GM20431 (cell line): Measurements from ENCODE around the gene ZNF253.
"Not testable (repeated sequence)": the region's sequence is repeated elsewhere in the genome, so short reads cannot be mapped to it uniquely, and the experiment has no call there.

Experiments
- in situ Hi-C: fragments of 300-500 bp; cut with MseI, MboI; formaldehyde crosslinking; loops from one replicate; pipeline ENCODE4 v1.15.0; 2020; ENCODE audit warnings: low sequenced_read_pairs; ENCODE audit not compliant: unreplicated experiment

Gene ZNF253

DNA sequence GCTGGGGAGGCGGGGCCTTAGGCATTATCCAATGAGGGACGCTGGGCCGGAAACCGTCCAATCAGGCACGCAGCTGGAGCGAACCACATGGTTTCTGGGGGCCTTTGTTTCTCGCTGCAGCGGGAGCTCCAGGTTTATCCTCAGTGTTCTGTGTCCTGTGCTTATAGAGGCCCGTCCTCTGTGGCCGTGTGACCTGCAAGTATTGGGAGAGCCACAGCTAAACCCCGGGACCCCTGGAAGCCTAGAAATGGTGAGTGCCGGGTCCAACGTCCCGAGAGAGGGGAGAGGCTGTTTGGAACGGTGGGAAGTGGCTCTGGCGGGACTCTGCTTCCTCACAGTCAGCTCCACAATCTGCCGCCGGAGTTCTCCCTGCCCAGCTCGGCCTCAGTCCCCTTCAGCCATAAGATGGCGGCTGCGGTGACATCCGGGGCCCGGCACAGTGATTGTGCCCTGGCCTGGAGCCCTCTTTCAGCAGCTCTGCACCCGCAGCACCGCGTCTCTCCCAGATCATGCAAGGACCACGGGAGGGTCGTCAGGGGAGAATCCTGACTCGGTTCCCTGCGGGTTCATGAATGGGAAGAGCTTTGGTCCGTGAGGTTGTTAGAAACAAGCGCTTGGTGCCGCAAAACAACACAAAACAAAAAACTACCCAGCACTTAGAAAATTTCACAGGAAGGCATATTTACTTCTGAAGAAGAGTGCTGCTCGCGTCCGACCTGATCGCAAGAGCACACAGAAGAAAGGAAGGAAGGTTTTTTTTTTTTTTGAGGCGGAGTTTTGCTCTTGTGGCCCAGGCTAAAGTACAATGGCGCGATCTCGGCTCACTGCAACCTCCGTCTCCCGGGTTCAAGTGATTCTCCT, at the start of gene ZNF253:
Gene ZNF253, plus strand, starts transcription at position 133 of the 861 bp plus-strand sequence. Its CDS starts 115 bp downstream, at position 248.
- in situ Hi-C loops: no loop called here

DNA sequence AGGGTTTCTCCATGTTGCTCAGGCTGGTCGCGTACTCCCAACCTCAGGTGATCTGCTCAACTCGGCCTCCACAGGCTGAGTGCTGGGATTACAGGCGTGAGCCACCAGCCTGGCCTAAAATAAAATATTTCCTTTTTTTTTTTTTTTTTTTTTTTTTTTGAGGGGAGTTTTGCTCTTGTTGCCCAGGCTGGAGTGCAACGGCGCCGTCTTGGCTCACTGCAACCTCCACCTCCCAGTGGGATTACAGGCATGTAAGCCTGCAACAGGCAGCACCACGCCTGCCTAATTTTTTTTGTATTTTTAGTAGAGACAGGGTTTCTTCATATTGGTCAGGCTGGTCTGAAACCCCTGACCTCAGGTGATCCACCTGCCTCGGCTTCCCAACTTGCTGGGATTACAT, 49.0 kb upstream of the ZNF253 start:
- in situ Hi-C loops: no loop called here

GRCh38 chr19:19817357-19817756, 48.3 kb upstream of the ZNF253 start:
- in situ Hi-C loops: no loop called here

DNA sequence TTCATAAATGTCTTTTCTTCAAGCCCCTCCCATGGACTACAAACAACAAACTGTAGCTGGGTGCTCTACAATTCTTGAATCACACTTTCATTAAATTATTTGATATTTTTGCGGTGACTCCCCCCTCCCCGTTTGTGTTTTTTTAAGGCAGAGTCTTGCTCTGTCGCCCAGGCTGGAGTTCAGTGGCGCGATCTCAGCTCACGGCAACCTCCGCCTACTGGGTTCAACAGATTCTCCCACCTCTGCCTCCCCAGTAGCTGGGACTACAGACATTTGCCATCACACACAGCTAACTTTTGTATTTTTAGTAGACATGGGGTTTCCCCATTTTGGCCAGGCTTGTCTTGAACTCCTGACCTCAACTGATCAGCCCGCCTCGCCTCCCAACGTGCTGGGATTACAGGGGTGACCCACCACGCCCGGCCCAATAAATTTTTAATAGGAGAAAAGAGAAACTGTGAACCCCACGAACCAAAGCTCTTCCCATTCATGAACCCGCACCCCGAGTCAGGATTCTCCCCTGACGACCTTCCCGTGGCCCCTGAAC, 44.8 kb upstream of the ZNF253 start:
- in situ Hi-C loops: no loop called here

DNA sequence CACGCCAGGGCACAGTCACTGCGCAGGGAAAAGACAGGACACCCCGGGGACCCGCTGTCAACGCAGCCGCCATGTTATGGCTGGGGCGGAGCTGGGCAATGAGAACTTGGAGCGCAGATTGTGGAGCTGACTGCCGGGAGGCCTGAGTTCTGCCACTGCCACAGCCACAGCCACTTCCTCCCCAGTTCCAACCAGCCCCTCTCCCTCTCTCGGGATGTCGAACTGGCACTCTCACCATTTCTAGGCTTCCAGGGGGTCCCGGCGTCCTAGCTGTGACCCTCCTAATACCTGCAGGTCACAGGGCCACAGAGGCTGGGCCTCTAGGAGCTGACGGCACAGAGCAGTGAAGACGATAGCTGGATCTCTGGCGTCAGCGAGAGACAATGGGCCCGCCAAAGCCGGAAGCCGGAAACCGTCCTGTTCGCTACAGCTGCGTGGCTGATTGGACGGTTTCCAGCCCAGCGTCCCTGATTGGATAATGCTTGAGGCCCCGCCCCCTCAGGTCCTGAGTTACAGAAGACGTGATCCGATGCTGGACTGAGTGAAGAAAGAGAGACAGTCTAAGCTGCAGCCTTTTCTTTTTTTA, 44.2 kb upstream of the ZNF253 start, which contains the start of gene ZNF506:
Gene ZNF506, minus strand, starts transcription at position 385 of the 586 bp plus-strand sequence. Its CDS starts 147 bp downstream, at position 238.
- in situ Hi-C loops: no loop called here

GRCh38 chr19:19821976-19822375, 43.7 kb upstream of the ZNF253 start:
- in situ Hi-C loops: not testable (repeated sequence)

DNA sequence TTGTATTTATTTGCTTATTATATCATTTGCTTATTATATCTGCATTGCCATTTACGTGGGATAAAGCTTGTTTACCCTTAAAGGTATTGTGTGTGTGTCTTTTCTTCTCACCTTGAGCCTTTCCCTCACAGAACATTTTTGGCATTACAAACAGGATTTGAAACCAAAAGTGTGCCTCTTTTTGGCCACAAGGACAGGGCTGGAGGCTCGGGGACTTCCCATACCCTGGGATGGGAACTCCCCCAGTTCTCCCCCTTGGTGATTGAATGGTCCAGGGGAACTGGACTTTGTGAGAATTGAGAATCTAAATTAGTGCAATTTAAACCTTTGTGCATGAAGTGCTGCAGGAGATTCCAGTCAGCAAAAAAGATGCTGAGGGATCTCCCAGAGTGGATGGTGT, 41.8 kb upstream of the ZNF253 start:
- in situ Hi-C loops: no loop called here

GRCh38 chr19:19826875-19827274, 38.8 kb upstream of the ZNF253 start:
- in situ Hi-C loops: no loop called here

GRCh38 chr19:19835560-19836038, 30.1 kb upstream of the ZNF253 start:
- in situ Hi-C loops: no loop called here

DNA sequence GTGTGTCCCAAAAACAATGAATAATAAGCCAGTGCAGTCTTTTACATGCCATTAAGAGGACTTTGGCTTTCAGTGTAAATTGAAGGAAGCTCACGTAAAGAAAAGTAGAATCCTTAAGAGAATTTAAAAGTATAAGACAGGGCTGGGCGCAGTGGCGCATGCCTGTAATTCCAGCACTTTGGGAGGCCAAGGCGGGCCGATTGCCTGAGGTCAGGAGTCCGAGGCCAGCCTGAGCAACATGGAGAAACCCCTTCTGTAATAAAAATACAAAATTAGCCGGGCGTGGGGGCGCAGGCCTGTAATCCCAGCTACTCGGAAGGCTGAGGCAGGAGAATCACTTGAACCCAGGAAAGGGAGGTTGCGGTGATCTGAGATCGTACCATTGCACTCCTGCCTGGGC, 17.9 kb upstream of the ZNF253 start:
- in situ Hi-C loops: no loop called here

DNA sequence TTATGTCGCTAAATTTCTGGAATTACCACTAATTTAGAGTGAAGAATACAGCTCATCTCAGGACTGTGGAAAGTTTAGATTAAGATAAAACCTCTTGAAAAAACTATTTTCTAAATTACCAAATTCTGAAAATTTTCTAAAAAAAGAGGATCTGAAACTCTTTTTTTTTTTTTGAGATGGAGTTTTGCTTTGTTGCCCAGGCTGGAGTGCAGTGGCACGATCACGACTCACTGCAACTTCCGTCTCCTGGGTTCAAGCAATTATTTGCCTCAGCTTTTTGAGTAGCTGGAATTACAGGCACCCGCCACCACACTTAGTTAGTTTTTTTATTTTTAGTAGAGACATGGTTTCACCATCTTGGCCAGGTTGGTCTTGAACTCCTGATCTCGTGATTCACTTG, 16.6 kb upstream of the ZNF253 start:
- in situ Hi-C loops: no loop called here

DNA sequence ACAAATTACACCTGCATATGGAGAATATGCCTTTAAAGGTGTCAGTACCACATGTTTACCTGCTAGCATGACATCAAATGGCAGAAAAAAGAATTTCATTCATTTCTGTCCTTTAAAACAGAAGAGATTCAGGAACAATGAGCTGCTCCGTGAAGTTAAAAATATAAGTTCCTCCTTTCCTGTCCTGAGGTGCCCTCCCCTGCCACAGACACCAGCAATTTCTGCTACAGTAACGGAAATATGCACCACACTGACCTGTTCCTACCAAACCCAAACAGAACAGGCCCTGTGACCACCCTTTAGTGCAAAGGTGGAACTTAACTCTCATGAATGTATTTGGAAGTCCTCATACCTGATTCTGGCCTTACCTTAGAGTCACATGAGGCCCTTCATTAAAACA, 13.9 kb upstream of the ZNF253 start:
- in situ Hi-C loops: not testable (repeated sequence)

- in situ Hi-C loops: no loop called here
These were observed 6.9 kb upstream of the ZNF253 start for GRCh38 chr19:19858751-19859150.

DNA sequence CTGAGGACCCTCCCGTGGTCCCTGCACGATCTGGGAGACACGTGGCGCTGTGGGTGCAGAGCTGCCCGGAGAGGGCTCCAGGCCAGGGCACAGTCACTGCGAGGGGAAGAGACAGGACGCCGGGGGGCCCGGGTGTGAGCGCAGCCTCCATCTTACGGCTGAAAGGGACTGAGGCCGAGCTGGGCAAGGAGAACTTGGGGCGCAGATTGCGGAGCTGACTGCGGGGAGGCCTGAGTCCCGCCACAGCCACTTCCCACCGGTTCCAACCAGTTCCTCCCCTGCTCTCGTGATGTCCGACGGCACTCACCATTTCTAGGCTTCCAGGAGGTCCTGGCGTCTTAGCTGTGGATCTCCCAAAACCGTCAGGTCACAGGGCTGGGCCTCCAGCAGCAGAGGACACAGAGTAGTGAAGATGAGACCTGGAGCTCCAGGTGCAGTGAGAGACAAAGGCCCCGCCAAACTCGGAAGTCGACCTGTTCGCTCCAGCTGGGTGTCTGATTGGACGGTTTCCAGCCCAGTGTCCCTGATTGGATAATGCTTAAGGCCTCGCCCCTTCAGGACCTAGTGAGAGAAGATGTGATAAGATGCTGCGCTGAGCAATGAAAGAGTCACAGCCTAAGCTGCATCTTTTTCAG, 4.8 kb upstream of the ZNF253 start:
- in situ Hi-C loops: no loop called here

DNA sequence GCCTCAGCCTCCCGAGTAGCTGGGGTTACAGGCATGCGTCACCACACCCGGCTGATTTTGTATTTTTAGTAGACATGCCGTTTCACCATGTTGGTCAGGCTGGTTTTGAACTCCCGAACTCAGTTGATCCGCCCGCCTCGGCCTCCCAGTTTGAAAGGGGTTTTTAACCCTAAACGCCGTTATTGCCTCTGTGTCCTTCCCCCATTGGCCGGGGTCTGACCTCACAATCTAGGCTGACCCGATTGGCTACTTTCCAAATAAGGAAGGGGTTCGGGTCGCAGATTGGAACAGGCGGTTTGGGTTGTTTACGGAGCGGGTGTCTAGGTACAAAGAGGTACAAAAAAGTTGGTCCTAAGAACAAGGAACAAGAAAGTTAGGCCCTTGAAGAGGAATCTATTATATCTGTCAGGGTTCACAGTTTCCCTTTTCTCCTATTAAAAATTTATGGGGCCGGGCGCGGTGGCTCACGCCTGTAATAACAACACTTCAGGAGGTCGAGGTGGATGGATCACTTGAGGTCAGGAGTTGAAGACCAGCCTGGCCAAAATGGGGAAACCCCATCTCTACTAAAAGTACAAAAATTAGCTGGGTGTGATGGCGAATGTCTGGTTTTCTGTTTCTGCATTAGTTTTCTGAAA, 1.0 kb downstream of the ZNF253 start:
- in situ Hi-C loops: no loop called here

GRCh38 chr19:19870086-19870485, 4.4 kb downstream of the ZNF253 start:
- in situ Hi-C loops: not testable (repeated sequence)

DNA sequence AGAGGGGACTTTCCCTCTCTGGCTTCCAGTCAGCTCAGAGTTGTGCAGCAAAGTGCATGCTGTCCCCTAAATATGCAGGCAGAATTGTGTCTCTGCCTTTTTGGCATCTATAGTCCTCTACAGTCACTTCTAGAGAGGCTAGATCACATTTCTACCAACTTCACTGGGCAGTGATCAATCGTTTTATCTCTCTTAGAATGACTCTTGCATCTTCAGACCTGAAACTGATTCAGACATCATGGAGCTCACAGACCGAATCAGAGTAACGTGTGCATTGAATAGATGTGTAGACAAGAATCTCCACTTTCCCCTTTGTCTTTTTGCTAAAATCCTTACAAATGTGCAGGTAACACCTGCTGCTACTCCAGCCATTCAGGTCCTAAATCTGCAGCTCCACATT, 6.2 kb downstream of the ZNF253 start:
- in situ Hi-C loops: no loop called here

- in situ Hi-C loops: no loop called here
These were observed 7.7 kb downstream of the ZNF253 start for GRCh38 chr19:19873381-19873780.

DNA sequence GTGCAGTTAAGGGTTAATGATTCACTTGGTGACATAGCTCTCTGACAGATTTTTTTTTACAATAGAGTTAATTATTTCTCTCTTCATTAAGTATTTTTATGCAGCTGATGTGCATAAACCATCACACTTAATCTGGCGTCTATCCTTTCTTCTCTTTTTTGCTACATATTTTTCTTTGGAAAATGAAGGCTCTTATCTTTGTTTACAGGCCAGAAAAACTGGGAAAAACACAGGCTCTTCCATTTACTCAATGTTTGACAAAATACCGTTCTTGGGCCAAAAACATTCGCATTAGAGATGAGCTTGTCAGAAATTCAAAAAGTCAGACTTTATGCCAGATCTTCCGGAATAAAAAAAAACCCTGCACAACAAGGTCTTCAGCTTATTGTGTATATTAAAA, 12.0 kb downstream of the ZNF253 start:
- in situ Hi-C loops: no loop called here

GRCh38 chr19:19884583-19884982, 18.9 kb downstream of the ZNF253 start:
- in situ Hi-C loops: no loop called here
